ENCODE data around the gene PLCD3.
"Not testable (repeated sequence)": the region's sequence is repeated elsewhere in the genome, so short reads cannot be mapped to it uniquely, and the experiment has no call there.

The PLCD3 gene

GRCh38 chr17:45132572-45133463 lies 503 bp upstream of the PLCD3 start:
- DNase-seq = peak in 12 of 14 donors; percentile 41 to 78 (median 70)

- peak in 4 of 14 donors; percentile 16 to 65 (median 39) for DNase-seq
These were observed 547 bp downstream of the PLCD3 start for GRCh38 chr17:45131616-45132319.

- no peak for DNase-seq
These were observed 1.4 kb downstream of the PLCD3 start for GRCh38 chr17:45130681-45131615.

DNA sequence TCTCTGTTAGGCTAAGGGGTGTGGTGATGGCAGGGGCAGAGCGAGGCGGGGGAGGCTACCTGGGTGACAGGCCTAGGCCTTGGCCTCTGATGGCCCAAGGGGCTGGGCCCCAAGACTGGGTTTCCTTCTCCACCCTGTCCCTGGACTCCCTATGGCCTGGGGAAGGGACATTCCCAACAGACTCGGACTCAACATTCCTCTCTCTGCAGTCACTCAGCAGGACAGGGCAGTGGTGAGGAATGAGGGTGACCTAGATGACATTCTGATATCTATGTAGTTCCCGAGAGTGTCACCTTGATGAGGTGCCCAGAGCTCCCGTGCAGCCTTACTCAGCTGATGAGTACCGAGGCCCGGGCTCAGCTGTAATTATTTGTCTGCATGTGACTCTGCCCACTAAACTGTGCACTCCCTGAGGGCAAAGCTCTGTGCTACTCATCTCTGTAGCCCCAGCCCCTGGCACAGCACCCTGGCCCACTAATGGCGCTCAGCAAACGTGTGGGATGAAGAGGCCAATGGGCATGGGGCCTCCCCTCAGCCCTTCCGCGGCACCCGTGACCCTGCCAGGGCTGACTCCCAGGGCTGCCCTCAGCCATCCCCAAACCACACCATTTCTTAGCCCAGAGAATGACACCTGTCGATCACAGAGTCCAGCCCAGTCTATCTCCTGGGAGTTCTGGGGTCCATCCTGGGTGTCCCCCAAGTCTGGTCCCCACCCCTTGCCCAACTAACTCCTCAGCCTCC lies 2.2 kb downstream of the PLCD3 start:
- DNase-seq = no peak

GRCh38 chr17:45129426-45129939 lies 2.8 kb downstream of the PLCD3 start:
- DNase-seq = peak in 1 of 14 donors; percentile 62

DNA sequence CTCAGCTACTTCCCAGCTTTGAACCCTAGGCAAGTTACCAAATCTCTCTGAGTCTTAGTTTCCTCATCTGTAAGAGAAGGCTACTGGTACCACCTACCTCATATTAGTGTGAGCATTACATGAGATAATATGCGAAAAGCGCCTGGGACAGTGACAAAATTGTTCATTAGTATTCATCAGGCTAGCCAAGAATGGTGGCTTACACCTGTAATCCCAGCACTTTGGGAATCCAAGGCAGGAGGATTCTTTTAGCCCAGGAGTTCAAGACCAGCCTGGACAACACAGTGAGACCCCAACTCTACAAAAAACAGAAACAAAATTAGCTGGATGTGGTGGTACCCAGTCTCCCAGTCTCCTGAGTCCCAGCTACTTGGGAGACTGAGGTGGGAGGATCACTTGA lies 3.3 kb downstream of the PLCD3 start:
- DNase-seq = no peak

DNA sequence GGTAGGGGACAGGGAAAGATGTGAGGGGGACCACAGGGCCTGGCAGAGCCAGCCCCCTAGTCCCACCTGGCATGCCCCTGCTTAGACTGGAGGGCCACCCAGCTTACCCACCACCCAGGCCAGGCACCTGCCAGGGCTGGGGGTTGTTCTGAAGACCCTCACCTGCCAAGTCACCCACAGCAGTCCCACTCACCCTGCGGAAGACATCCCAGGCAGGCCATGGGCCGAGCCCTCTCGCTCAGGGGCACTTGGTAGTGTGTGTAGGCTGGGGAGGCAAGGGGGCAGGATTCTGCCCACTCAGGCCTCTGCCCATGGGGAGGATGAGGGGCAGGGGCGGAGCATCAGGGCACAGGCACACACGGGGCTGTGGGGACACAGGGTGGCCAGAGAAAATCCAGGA lies 4.0 kb downstream of the PLCD3 start:
- no peak for DNase-seq

GRCh38 chr17:45127548-45128300 lies 4.6 kb downstream of the PLCD3 start:
- DNase-seq = no peak

GRCh38 chr17:45127207-45127547 lies 5.1 kb downstream of the PLCD3 start:
- DNase-seq = no peak

GRCh38 chr17:45125509-45125908 lies 6.8 kb downstream of the PLCD3 start:
- no peak for DNase-seq

DNA sequence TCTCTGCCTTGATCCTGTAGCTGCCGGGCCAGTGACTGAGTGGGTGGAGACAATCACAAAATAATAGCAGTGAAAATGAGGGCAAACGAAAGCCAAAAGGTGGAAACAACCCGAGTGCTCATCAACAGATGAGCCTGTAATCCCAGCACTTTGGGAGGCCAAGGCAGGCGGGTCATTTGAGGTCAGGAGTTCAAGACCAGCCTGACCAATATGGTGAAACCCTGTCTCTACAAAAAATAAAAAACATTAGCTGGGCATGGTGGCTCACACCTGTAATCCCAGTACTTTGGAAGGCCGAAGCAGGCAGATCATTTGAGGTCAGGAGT lies 7.6 kb downstream of the PLCD3 start:
- not testable (repeated sequence) for DNase-seq

GRCh38 chr17:45123930-45124796 lies 8.2 kb downstream of the PLCD3 start:
- peak in 1 of 14 donors; percentile 58 for DNase-seq

DNA sequence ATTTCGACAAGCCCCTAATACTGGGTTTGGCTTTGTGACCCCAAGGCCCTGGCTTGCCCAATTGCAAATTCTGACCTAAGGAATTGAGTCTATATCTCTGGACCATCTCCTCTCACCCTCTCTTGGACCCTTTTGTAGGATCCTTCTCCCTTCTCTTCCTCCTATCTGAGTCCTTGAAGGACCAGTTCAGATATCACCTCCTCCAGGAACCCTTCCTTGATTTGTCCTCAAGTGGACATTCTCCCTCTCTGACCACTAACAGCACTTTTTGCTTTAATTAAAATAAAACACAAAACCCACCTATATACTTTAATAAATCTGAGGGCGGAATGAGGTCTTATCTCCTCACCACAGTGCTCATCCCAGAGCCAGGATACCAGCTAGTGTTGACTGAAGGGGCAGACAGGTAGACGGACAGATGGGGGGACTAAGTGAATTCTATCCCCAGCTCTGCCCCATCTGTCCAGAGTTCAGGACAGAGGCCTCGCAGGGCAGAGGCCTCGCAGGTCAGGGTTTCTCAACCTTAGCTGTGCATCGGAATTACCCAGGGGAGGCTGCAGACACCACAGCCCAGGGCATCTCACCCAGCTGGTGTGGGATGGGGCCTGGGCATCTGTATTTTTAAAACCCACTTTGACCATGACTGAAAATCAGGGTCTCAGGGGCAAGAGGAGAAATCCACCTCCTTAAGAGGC lies 9.1 kb downstream of the PLCD3 start:
- DNase-seq = no peak

DNA sequence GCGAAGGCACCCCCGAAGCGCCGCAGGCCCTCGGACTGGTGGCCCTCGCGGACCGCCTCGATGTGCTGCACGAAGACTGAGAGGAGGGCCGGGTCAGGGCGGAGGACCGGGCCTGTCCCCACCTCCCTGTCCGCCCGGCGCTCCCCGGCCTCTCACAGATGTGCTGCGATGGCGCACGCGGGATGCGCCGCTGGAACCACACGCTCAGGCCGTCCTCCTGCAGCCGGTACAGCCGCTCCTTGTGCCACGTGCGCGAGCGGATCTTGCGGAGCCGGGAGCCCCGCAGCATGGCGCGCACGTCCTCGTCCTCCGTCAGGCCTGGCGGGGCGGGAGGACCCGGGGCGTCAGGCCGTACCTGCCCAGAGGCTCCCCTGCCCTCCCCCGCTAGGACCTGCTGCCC lies 11.3 kb downstream of the PLCD3 start:
- no peak for DNase-seq

GRCh38 chr17:45120558-45120957 lies 11.8 kb downstream of the PLCD3 start:
- DNase-seq = no peak

DNA sequence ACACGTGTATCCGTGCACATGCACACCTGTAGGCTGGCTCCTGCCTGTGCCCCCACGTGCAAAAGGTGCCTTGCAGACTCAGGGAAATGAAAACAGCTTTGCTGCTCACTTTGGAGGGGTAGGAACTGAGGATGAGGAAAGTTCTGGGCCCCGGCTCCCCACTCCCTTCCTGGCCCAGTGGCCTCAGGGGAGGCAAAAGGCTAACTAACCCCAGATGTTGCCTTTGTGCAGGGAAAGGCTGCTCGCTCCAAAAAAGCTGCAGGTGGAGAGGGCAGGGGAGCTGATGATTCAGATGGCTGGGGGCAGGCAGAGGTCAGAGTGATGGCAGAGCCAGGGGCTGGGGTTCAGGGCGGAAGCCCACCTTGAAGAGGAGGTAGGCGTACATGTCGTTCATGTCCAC lies 12.4 kb downstream of the PLCD3 start:
- DNase-seq = no peak

DNA sequence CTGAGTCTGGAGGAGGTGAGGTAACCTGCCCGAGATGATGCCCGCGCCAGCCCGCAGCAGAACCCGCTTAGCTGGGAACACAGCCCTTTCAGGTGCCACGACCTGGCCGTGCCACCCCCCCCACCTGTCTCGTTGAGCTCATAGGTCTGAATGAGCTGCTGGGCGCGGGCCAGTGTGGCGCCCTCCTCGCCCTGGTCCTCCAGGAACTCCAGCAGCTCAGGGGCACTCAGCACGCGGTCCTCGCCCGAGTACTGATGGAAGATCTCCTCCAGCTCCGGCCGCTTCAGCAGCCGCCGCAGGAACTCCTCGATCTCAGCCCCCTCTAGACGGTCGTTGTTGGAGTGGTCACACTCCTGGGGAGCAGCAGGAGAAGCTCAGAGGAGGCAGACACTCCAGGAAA lies 13.6 kb downstream of the PLCD3 start:
- DNase-seq = no peak

- DNase-seq = no peak
These were observed 14.3 kb downstream of the PLCD3 start for GRCh38 chr17:45117848-45118646.

DNA sequence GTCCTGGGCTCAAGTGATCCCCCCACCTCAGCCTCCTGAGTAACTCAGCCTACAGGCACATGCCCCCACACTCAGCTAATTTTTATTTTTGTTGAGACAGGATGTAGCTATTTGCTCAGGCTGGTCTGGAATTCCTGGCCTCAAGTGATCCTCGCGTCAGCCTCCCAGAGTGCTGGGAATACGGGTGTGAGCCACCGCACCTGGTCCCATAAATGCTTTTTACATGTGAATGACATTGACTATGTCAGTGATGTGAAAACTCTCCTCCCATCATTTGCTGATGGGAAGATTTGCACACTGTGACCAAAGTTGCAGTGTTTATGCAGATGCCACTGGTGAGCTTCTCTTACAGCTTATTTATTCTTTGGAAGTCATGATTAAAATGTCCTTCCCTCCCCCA lies 15.0 kb downstream of the PLCD3 start:
- DNase-seq = no peak

Measured in C1 segment of cervical spinal cord (tissue), 14 donors.